SK-N-SH treated with all-trans-retinoic acid at 6 μM for 48 hours (cell line): ENCODE data around the gene PRKCI.
"Not testable (repeated sequence)": the region's sequence is repeated elsewhere in the genome, so short reads cannot be mapped to it uniquely, and the experiment has no call there.

Experiments used
- ATAC-seq: fragments of 200-7000 bp; cut with Tn5 transposase; 3 replicates; pipeline ENCODE4 v1.9.1; 2020; ENCODE audit warnings: mild to moderate bottlenecking, moderate library complexity
- ARNTL ChIP-seq: fragments of 450-650 bp; formaldehyde crosslinking; IDR thresholded peaks from 2 replicates; pipeline ENCODE4 v1.5.0; 2020; ENCODE audit warnings: low read depth, mild to moderate bottlenecking, moderate library complexity, borderline replicate concordance
- BACH2 ChIP-seq: fragments of 250-450 bp; sonication (Bioruptor Pico); IDR thresholded peaks from 2 replicates; pipeline ENCODE4 v1.9.0; 2021; ENCODE audit warnings: mild to moderate bottlenecking, borderline replicate concordance
- CSDC2 ChIP-seq: fragments of 250-450 bp; sonication (Bioruptor Pico); IDR thresholded peaks from 2 replicates; pipeline ENCODE4 v1.5.0; 2020; ENCODE audit warnings: mild to moderate bottlenecking, moderate library complexity
- CSRNP3 ChIP-seq: fragments of 250-450 bp; sonication (Bioruptor Pico); IDR thresholded peaks from 2 replicates; pipeline ENCODE4 v1.5.1; 2021; ENCODE audit warnings: mild to moderate bottlenecking, moderate library complexity
- ESRRG ChIP-seq: fragments of 250-450 bp; sonication (Bioruptor Pico); IDR thresholded peaks from 2 replicates; pipeline ENCODE4 v1.6.1; 2021; ENCODE audit warnings: mild to moderate bottlenecking
- ISL1 ChIP-seq: fragments of 250-450 bp; sonication (Bioruptor Pico); IDR thresholded peaks from 2 replicates; pipeline ENCODE4 v2.1.2; 2022; ENCODE audit warnings: mild to moderate bottlenecking, moderate library complexity
- OSR1 ChIP-seq: fragments of 250-450 bp; sonication (Bioruptor Pico); IDR thresholded peaks from 2 replicates; pipeline ENCODE4 v1.8.0; 2022; ENCODE audit warnings: moderate library complexity, mild to moderate bottlenecking, inconsistent platforms
- PATZ1 ChIP-seq: fragments of 250-450 bp; sonication (Bioruptor Pico); IDR thresholded peaks from 2 replicates; pipeline ENCODE4 v1.8.0; 2020; ENCODE audit warnings: mild to moderate bottlenecking, moderate library complexity, borderline replicate concordance
- POU6F1 ChIP-seq: fragments of 250-450 bp; sonication (Bioruptor Pico); IDR thresholded peaks from 2 replicates; pipeline ENCODE4 v1.8.0; 2021; ENCODE audit warnings: low read depth, mild to moderate bottlenecking, moderate library complexity, borderline replicate concordance
- PPARA ChIP-seq: fragments of 250-450 bp; sonication (Bioruptor Pico); IDR thresholded peaks from 2 replicates; pipeline ENCODE4 v1.5.0; 2020; ENCODE audit warnings: mild to moderate bottlenecking, borderline replicate concordance
- RARB ChIP-seq: fragments of 250-450 bp; sonication (Bioruptor Pico); IDR thresholded peaks from 2 replicates; pipeline ENCODE4 v1.8.0; 2021; ENCODE audit warnings: mild to moderate bottlenecking, moderate library complexity
- SNAI2 ChIP-seq: fragments of 250-450 bp; sonication (Bioruptor Pico); IDR thresholded peaks from 2 replicates; pipeline ENCODE4 v1.5.0; 2020; ENCODE audit warnings: mild to moderate bottlenecking, moderate library complexity
- TCF4 ChIP-seq: fragments of 250-450 bp; sonication (Bioruptor Pico); IDR thresholded peaks from 2 replicates; pipeline ENCODE4 v1.8.0; 2021; ENCODE audit warnings: mild to moderate bottlenecking, moderate library complexity, borderline replicate concordance
- TOX ChIP-seq: fragments of 250-450 bp; sonication (Bioruptor Pico); IDR thresholded peaks from 2 replicates; pipeline ENCODE4 v1.8.0; 2021; ENCODE audit warnings: mild to moderate bottlenecking, moderate library complexity, borderline replicate concordance
- TSHZ2 ChIP-seq: fragments of 250-450 bp; sonication (Bioruptor Pico); IDR thresholded peaks from 2 replicates; pipeline ENCODE4 v1.5.0; 2020; ENCODE audit warnings: mild to moderate bottlenecking, moderate library complexity
- ZC3H10 ChIP-seq: fragments of 250-450 bp; sonication (Bioruptor Pico); IDR thresholded peaks from 2 replicates; pipeline ENCODE4 v1.5.1; 2021; ENCODE audit warnings: mild to moderate bottlenecking, moderate library complexity
- ZFP3 ChIP-seq: fragments of 250-450 bp; sonication (Bioruptor Pico); IDR thresholded peaks from 2 replicates; pipeline ENCODE4 v1.5.0; 2020; ENCODE audit warnings: mild to moderate bottlenecking, moderate library complexity
- ZFP30 ChIP-seq: fragments of 450-650 bp; formaldehyde crosslinking; IDR thresholded peaks from 2 replicates; pipeline ENCODE4 v1.5.0; 2022; ENCODE audit warnings: mild to moderate bottlenecking, moderate library complexity
- ZNF565 ChIP-seq: fragments of 450-650 bp; formaldehyde crosslinking; conservative IDR thresholded peaks from 2 replicates; pipeline ENCODE4 v1.5.0; 2020; ENCODE audit warnings: low read depth, mild to moderate bottlenecking, moderate library complexity
- ZNF70 ChIP-seq: fragments of 450-650 bp; formaldehyde crosslinking; IDR thresholded peaks from 2 replicates; pipeline ENCODE4 v1.5.0; 2020; ENCODE audit warnings: mild to moderate bottlenecking, moderate library complexity

PRKCI gene

GRCh38 chr3:170338690-170339340 is 116.6 kb downstream of the PRKCI start (continued):
- TF ChIP-seq PATZ1 (CRISPR knock-in tag) (no peak), RARB (no peak), POU6F1 (CRISPR knock-in tag) (no peak), ZFP30 (CRISPR knock-in tag) (no peak)

GRCh38 chr3:170342273-170342672 is 120.0 kb downstream of the PRKCI start:
- ATAC-seq = not testable (repeated sequence)

- not testable (repeated sequence) for ATAC-seq
These were observed 121.6 kb downstream of the PRKCI start for GRCh38 chr3:170343859-170344258.

- no peak for ATAC-seq
- no peak for TF ChIP-seq ZNF565
- TF ChIP-seq PPARA (CRISPR knock-in tag) = no peak
- no peak for TF ChIP-seq ZFP3
- no peak for TF ChIP-seq RARB
- TF ChIP-seq CSRNP3 (CRISPR knock-in tag) = no peak
- TF ChIP-seq ZC3H10 (CRISPR knock-in tag) = no peak
- TF ChIP-seq POU6F1 (CRISPR knock-in tag) = no peak
- no peak for TF ChIP-seq ZNF70 (CRISPR knock-in tag)
- TF ChIP-seq CSDC2 (CRISPR knock-in tag) = no peak
These were observed 122.7 kb downstream of the PRKCI start for GRCh38 chr3:170344971-170345370.

- ATAC-seq = peak; percentile 44; the same call in 1 of the 3 replicates
- TF ChIP-seq TOX (CRISPR knock-in tag) (no peak), ZNF565 (no peak), PPARA (CRISPR knock-in tag) (no peak), TCF4 (CRISPR knock-in tag) (no peak), BACH2 (CRISPR knock-in tag) (no peak), OSR1 (CRISPR knock-in tag) (no peak), ESRRG (CRISPR knock-in tag) (no peak), SNAI2 (CRISPR knock-in tag) (no peak), ARNTL (no peak), ZC3H10 (CRISPR knock-in tag) (no peak), TSHZ2 (no peak), CSDC2 (CRISPR knock-in tag) (no peak), RARB (no peak), ZNF70 (CRISPR knock-in tag) (no peak), ISL1 (CRISPR knock-in tag) (no peak), ZFP3 (no peak), CSRNP3 (CRISPR knock-in tag) (no peak)
These were observed 124.5 kb downstream of the PRKCI start for GRCh38 chr3:170346481-170347392.
